Measurements from ENCODE around the gene ALG14.
"Not testable (repeated sequence)": the region's sequence is repeated elsewhere in the genome, so short reads cannot be mapped to it uniquely, and the experiment has no call there.

The ALG14 gene, protein sequence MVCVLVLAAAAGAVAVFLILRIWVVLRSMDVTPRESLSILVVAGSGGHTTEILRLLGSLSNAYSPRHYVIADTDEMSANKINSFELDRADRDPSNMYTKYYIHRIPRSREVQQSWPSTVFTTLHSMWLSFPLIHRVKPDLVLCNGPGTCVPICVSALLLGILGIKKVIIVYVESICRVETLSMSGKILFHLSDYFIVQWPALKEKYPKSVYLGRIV

DNA sequence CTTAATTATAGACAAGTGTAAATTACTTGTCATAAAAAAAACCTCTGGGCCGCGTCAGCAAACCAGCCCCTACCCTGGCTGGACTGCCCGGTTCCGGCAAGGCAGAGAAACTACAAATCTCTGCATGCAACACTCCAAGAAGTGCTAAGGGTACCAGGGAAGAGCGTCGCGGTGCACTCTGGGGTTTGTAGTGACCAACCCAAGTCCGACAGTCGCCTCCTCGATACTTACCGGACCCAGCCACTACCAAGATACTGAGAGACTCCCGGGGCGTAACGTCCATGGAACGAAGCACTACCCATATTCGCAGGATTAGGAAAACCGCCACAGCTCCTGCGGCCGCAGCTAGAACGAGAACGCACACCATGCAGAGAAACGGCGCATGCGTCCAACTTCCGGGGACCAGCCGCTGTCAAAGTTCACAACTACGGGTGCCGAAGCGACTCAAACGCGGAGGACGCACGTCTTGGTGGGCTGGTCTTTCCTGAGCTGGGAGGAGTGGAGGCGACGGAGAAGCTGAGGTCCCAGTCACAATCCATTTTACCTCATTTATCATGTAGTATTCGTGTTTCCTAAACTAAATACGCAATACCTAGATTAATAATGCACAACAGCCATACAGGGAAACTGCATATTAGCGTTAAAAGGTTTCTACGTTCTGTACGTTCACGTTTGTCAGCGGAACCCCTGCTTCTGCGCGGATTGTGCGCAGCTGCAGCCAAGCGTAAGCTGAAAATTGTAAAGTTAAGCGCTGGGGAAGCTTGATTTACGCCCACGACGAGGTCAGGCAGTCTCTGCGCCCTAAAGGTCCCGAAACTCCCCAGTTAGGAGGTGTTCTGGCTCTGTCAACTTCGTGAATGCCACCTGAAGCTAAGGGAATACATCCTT, at the start of gene ALG14:
Gene ALG14 (minus strand): TSS at position 420 of the 888 bp plus-strand sequence. CDS start 53 bp downstream, at position 367.
- in situ Hi-C loops (cut with HindIII; ENCODE audit: low pct_ligation_motif_present, low pct_unique_long_range_greater_than_20kb, low sequenced_read_pairs), result no loop called here
- peak; percentile 93 for DNase-seq

DNA sequence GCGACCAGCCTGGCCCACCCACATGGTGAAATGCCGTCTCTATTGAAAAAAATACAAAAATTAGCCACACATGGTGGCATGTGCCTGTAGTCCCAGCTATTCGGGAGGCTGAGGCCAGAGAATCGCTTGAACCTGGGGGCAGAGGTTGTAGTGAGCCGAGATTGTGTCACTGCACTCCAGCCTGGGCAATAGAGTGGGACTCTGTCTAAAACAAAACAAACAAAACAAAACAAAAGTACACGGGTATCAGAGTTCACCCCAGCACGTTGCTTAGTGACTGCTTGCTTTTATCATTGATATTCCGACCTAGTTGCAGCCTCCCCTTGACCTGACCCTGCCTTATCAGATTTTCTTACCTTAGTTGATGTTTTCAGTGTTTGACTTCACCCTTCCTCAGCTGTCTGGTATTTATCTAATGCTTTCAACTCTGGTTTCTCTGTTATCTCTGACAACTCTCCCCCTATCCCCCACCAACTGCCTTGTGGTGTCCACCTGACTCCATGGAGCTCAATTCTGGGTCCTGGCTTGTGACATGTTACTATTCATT, 49.5 kb upstream of the ALG14 start:
- no peak for DNase-seq
- in situ Hi-C loops (cut with HindIII; ENCODE audit: low pct_ligation_motif_present, low pct_unique_long_range_greater_than_20kb, low sequenced_read_pairs), result no loop called here

DNA sequence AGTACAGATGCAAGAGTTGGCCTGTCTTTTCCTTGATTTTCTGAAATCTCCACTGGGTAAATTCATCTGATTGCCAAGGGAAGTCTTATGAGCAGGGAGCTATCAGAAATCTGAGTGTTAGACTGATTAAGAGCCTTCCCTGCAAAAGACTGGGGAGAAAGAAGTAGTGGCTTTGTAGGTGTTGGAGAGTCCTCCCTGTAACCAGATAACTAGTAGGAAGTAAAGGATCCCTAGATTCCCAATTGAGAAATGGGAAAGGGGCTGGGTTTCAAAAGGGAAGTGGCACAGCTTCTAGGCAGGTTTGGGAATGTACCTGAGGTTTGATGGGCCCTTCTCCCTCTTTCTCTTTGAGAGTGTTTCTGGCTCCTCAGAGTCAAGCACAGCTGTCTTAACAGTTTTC, 46.5 kb upstream of the ALG14 start:
- DNase-seq, result no peak
- in situ Hi-C loops (cut with HindIII; ENCODE audit: low pct_ligation_motif_present, low pct_unique_long_range_greater_than_20kb, low sequenced_read_pairs), result no loop called here

DNA sequence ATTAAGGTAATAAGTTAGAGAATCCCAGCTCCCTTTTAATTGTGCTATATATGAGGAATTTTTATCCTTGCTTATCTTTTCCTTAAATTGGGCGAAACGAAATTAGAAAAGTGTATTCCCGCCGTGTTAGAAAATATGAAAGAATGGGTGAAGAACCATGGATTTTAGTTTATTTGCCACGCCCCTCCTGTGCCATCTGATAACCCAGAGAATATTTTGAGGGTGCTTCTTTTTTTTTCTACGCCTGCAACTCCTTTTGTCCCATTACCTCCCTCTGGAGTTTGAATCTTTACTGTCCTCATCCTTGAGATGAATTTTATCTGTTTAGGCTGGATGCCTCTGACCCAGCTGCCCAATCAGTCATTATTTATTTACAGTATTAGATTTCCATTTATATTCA, 46.0 kb upstream of the ALG14 start:
- no peak for DNase-seq
- in situ Hi-C loops (cut with HindIII; ENCODE audit: low pct_ligation_motif_present, low pct_unique_long_range_greater_than_20kb, low sequenced_read_pairs), result no loop called here

DNA sequence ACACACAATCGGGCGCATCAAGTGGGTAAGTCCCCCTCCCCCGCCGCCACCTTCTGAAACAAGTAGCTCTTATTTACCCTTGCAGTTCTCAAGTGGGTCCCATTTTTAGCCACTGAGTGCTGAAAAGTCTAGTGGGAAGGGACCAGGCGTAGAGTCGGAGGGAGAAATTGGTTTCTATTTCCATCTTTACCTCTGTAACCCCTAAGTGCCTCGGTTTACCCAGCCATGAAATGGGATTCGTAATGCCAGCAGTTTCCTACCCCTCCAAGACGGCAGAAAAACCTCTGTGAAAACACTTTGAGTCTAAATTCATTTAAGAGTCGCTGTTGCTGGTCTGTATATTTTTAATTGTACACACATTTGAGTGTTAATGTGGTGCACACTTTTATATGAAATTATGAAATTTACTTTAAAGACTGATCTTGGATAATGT, 45.3 kb upstream of the ALG14 start:
- in situ Hi-C loops (cut with HindIII; ENCODE audit: low pct_ligation_motif_present, low pct_unique_long_range_greater_than_20kb, low sequenced_read_pairs), result no loop called here
- no peak for DNase-seq

DNA sequence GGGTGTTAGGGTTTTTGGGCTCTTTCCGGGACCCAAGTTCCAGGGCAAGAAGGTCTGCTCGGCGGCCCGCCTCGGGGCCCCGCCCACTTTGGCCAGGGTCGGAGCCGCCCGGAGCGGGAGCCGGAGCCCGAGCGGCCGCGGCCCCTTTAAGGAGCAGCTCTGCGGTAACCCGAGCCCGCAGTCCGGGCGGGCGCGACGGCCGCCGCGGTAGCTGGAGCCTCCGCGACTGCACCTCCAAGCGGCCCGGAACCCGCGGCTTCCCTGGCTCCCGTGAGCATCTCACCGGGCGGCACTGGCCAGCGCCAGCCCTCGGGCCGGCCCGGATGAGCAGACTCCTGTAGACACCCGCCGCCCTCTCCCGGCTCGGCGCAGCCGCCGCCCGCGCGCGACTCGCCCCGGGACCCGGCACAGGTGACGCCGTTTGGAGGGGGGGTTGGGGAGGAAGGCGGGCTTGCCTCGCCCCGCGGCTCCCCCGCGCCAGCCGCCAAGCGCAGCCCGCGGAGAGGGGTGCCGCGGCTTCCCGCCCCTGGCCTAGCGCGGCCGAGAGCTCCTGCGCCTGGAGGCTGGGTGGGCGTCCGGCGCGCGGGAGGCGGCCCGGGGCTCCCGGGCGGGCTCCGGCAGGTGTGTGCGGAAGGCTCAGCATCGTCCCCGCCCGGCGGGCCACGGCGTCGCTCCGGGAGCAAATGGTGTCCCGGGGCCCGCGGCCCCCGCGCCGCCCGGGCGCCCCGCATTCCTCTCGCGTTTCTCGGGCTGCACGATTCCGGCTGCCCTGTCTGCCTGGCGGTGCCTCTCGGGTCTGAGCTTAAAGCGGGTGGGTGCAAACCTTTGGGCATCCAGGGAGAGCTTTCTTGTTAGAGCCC, 44.7 kb upstream of the ALG14 start, which contains the start of gene TLCD4:
Gene TLCD4 (plus strand): TSS at position 149 of the 860 bp plus-strand sequence. CDS start 26,547 bp downstream, outside the sequence.
- DNase-seq, result peak; percentile 62
- in situ Hi-C loops (cut with HindIII; ENCODE audit: low pct_ligation_motif_present, low pct_unique_long_range_greater_than_20kb, low sequenced_read_pairs), result no loop called here

DNA sequence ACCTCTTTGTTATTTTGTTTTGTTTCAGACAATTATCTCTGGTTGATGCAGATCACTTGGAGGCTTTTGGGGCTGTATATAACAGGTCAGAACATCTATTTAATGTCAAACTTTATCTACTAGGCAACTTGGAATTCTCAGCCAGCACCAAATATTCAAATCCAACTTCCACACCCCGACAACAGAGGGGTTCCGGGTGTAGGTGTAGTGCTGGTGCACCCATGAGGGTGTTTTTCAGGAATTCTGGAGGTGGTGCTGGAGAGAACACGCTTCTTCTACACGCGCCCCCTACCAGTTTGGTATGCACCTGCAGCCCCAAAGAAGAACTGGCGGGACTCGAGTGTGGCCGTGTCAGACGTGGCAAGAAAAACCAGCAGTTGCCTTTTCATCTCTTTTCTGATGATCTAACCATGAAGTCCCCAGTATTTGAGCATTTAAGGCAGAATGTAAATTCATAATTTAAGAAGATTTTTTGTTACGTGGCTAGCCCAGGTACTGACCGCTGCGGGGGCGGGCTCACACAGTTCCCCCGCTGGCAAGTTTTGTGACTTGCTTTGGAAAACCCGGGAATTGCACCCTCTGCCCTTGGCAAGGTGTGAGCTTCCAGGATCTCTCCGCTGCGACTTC, 43.9 kb upstream of the ALG14 start:
- DNase-seq, result peak; percentile 83
- in situ Hi-C loops (cut with HindIII; ENCODE audit: low pct_ligation_motif_present, low pct_unique_long_range_greater_than_20kb, low sequenced_read_pairs), result no loop called here

DNA sequence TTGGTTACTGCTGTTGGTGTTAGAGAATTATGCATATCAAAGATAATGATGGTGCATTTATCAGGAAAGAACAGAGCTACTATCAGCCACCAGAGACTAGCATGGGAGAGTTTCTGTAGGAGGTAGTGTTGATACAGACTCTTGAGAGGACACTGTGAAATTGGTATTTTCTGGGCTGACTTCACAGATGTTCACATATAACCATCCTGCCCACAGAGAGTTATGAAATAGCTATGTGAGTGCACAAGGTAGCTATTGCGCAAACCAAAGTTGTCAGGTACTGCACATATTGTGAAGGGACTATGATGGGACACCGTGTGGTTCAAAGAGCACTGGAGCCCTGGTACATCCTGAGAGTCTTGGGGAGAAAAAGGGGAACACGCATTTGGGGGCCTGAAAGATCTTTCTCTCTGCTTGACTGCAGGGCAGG, 43.0 kb upstream of the ALG14 start:
- in situ Hi-C loops (cut with HindIII; ENCODE audit: low pct_ligation_motif_present, low pct_unique_long_range_greater_than_20kb, low sequenced_read_pairs), result no loop called here
- no peak for DNase-seq

DNA sequence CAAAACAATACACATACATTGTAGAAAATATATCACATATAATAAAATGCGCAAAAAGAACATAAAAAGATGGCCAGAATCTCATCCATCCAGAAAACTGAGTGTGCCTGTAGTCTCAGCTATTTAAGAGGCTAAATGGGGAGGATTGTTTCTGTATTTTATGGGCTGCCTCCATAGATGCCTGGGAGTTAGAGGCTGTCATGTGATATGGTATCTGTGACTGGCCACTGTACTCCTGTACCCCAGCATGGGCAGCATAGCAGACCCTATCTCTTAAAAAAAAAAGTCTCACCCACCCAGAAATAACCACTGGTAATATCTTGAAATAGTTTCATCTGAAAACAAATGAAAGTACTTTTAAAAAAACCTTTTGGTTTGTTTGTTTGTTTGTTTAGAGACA, 40.9 kb upstream of the ALG14 start:
- DNase-seq, result no peak
- in situ Hi-C loops (cut with HindIII; ENCODE audit: low pct_ligation_motif_present, low pct_unique_long_range_greater_than_20kb, low sequenced_read_pairs), result no loop called here

DNA sequence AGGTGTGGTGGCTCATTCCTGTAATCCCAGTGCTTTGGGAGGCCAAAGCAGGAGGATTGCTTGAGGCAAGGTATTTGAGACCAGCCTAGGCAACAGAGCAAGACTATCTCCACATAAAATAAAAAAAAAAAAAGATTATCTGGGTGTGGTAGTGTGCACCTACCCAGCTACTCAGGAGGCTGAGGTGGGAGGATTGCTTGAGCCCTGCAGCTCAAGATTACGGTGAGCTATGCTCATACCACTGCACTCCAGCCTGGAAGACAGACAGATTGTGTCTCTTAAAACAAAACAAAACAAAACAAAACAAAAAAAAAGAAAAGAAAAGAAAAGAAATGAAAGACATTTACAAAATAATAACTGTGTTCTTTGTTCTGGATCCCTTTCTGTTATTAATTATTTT, 38.3 kb upstream of the ALG14 start:
- in situ Hi-C loops (cut with HindIII; ENCODE audit: low pct_ligation_motif_present, low pct_unique_long_range_greater_than_20kb, low sequenced_read_pairs), result no loop called here
- DNase-seq, result no peak

DNA sequence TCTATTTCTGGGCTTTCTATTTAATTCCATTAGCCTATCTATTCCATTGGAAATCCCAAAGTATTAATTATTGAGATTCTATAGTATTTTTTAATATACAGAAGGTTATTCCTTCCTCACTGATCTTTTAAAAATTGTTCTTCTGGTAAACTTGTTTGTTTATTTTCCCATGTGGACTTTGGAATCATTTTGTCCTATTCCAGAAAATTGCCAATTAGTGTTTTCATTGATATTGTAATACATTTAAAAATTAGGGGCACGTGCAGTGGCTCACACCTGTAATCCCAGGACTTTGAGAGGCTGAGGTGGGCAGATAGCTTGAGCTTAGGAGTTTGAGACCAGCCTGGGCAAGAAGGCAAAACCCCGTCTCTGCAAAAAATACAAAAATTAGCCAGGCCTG, 36.0 kb upstream of the ALG14 start:
- in situ Hi-C loops (cut with HindIII; ENCODE audit: low pct_ligation_motif_present, low pct_unique_long_range_greater_than_20kb, low sequenced_read_pairs), result no loop called here
- DNase-seq, result no peak

DNA sequence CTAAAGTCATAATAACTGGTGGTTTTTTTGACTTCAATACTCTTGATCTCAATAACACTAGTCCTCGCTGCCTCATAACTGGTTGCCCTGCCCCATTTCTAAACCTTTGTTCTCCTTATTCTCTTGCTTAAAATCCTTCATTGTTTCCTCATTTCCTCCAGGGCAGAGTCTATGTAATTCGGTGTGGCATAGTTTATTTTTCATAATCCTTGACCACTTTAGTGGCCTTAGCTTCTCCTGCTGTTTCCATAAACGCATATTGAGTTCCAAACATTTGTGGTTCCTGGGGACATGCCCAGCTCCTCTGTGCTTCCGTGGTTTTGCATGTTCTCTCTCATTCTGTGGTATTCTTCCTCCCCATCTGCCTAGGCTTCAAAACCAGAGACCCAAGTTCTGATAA, 25.4 kb upstream of the ALG14 start:
- in situ Hi-C loops (cut with HindIII; ENCODE audit: low pct_ligation_motif_present, low pct_unique_long_range_greater_than_20kb, low sequenced_read_pairs), result no loop called here
- no peak for DNase-seq

DNA sequence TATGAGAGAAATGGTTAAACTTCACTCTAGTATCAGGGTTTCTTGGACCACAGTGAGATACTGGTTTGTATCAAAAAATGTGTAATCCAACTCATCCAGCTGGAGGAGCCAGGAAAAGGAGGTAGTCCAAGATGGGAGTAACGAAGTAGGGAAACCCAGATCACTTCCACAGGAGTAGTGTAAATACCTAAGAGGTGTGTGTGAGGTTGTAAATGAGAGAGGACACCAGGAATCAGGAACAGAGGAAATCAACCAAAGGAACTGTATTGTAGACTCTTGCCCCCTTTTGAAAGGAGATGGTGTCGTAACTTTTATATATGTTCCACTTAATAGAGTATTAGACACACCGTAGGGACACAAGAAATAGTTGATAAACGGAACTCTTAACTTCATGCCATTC, 24.7 kb upstream of the ALG14 start:
- in situ Hi-C loops (cut with HindIII; ENCODE audit: low pct_ligation_motif_present, low pct_unique_long_range_greater_than_20kb, low sequenced_read_pairs), result no loop called here

DNA sequence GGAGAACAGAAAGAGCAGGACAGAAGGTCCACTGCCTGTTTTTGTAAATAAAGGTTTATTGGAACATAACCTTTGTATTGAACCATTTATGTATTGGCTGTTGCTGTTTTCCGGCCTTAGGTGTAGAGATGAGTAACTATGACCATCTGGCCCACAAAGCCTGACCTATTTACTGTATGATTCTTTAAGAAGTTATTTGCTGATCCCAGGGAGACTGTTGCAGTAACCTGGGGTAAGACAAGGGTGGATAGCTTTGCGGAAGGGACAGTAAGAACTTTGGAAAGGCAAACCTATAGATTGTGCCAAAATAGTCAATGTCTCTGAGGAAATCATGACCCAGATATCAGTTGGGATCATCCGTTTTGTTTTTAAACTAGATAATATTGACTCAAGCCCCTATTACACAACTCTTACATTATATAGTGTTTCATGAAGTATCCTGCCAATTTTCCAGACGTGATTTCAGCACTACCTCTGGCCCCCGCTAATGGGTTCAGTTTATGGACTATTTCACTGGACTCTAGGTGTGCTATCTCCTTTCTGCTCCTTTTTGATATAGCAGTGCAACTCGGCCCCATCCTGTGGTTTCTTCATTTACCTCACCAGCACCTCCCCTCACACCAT, 23.6 kb upstream of the ALG14 start:
- in situ Hi-C loops (cut with HindIII; ENCODE audit: low pct_ligation_motif_present, low pct_unique_long_range_greater_than_20kb, low sequenced_read_pairs), result no loop called here
- no peak for DNase-seq

More for the DNA sequence above, 24.7 kb upstream of the ALG14 start:
- DNase-seq, result no peak

DNA sequence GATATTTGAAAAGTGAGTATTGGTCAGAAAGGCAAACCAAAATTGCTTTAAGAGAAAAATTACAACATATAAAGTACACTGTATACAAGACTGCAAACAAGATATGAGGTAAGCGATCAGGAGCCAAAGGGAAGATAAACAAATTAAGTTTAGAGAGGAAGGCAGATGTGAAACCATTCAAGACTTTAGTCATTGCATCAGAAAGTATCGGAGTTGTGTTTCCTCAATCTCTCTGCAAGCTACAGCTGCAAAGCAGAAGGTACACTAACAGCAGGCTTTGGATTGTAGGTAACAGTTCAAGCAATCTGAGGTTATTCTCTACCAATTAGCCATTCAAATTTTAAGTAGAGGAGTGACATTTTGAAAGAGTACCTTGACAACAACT, 23.1 kb upstream of the ALG14 start:
- DNase-seq, result no peak
- in situ Hi-C loops (cut with HindIII; ENCODE audit: low pct_ligation_motif_present, low pct_unique_long_range_greater_than_20kb, low sequenced_read_pairs), result no loop called here

DNA sequence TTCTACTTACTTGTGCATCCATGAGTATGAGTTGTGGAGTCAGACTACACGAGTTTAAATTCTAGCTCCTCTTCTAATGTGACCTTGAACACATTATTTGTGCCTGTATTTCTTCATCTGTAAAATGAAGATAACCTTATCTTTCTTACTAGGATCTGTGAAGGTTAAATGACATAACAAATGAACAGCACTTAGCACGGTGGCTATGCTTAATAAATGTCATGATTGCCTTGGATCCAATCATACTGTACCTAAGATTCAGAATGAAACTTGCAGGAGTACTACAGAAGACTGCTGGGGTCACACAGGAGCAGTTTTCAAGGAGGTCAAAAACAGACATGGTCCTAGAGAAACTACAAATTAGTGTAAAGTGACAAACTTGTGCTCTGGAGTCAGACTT, 22.2 kb upstream of the ALG14 start:
- in situ Hi-C loops (cut with HindIII; ENCODE audit: low pct_ligation_motif_present, low pct_unique_long_range_greater_than_20kb, low sequenced_read_pairs), result no loop called here
- DNase-seq, result no peak

DNA sequence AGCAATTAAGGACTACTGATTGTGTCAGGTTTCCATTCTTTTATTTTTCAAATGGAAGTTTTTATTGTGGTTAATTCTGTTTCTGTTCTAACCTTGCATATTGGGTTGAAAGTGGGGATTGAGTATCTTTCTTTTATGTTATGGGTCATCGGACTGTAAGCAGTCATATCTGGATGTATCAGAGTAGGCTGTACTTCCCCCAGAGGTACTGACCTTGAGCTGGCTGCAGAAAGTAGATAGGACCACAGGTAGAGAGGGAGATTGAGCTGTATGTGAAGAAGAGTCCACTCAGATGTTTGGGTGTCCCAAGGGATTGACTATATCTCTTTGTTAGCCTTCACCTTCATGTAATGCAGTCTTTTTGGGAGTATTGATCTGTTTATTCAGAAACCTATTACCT, 20.5 kb upstream of the ALG14 start:
- in situ Hi-C loops (cut with HindIII; ENCODE audit: low pct_ligation_motif_present, low pct_unique_long_range_greater_than_20kb, low sequenced_read_pairs), result no loop called here
- no peak for DNase-seq

DNA sequence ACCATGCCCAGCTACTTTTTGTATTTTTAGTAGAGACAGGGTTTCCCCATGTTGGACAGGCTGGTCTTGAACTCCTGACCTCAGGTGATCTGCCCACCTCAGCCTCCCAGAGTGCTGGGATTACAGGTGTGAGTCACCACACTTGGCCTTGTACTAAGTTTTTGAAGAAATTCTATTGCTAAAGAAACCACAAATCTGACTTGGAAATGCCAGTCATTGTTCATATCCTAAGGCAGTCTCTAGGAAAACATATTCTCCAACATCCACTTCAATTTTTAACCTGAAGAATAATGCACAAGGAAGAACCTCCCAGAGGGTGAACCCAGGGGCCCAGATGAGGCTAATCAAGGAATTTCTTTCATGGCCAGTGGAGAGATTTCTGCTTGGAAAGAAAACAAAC, 20.1 kb upstream of the ALG14 start:
- in situ Hi-C loops (cut with HindIII; ENCODE audit: low pct_ligation_motif_present, low pct_unique_long_range_greater_than_20kb, low sequenced_read_pairs); DNase-seq: not testable (repeated sequence)

All from ACHN (cell line).